Measurements from ENCODE around the gene PPP1R36. TPM values are rescaled to one million over a fixed set of nuclear protein-coding genes. Genes with fewer than 3 reads are reported as not detected.
"Not testable (repeated sequence)": the region's sequence is repeated elsewhere in the genome, so short reads cannot be mapped to it uniquely, and the experiment has no call there.

The PPP1R36 gene
- total RNA-seq, 1 donor from 2014 or later, result 2.4 TPM

- no peaks in the 10 kb centered on the region for H3K9me3 Mint-ChIP-seq (ENCODE audit: unreplicated experiment)
- H3K36me3 Mint-ChIP-seq (ENCODE audit: unreplicated experiment), result no peaks in the 10 kb centered on the region
- no peaks in the 10 kb centered on the region for H3K27me3 Mint-ChIP-seq (ENCODE audit: unreplicated experiment)
- DNase-seq, result no peak
- H3K4me1 Mint-ChIP-seq (ENCODE audit: low read depth, unreplicated experiment), result peaks cover 6% of the 10 kb centered on the region
- no peak overlapping the region for H3K27ac Mint-ChIP-seq (ENCODE audit: unreplicated experiment)
- no peak overlapping the region for H3K4me3 Mint-ChIP-seq (ENCODE audit: unreplicated experiment)
- no peak for TF ChIP-seq CTCF (IDR thresholded peaks at IDR 0.05; ENCODE audit: partially characterized antibody, unreplicated experiment)
Measured at GRCh38 chr14:64611358-64612020, 61.7 kb downstream of the PPP1R36 start.

GRCh38 chr14:64612021-64612380 lies 62.2 kb downstream of the PPP1R36 start:
- Mint-ChIP-seq H3K4me3 (ENCODE audit: unreplicated experiment) (no peak overlapping the region), H3K4me1 (ENCODE audit: low read depth, unreplicated experiment) (peaks cover 6% of the 10 kb centered on the region), H3K27me3 (ENCODE audit: unreplicated experiment) (no peaks in the 10 kb centered on the region), H3K27ac (ENCODE audit: unreplicated experiment) (no peak overlapping the region), H3K9me3 (ENCODE audit: unreplicated experiment) (no peaks in the 10 kb centered on the region), H3K36me3 (ENCODE audit: unreplicated experiment) (no peaks in the 10 kb centered on the region)
- no peak for DNase-seq
- TF ChIP-seq CTCF (IDR thresholded peaks at IDR 0.05; ENCODE audit: partially characterized antibody, unreplicated experiment), result no peak

- Mint-ChIP-seq H3K4me1 (ENCODE audit: low read depth, unreplicated experiment) (peaks cover 6% of the 10 kb centered on the region), H3K27ac (ENCODE audit: unreplicated experiment) (no peak overlapping the region), H3K9me3 (ENCODE audit: unreplicated experiment) (no peaks in the 10 kb centered on the region), H3K27me3 (ENCODE audit: unreplicated experiment) (no peaks in the 10 kb centered on the region), H3K4me3 (ENCODE audit: unreplicated experiment) (no peak overlapping the region), H3K36me3 (ENCODE audit: unreplicated experiment) (no peaks in the 10 kb centered on the region)
- no peak for TF ChIP-seq CTCF (IDR thresholded peaks at IDR 0.05; ENCODE audit: partially characterized antibody, unreplicated experiment)
- DNase-seq, result no peak
Measured at GRCh38 chr14:64612971-64613666, 63.4 kb downstream of the PPP1R36 start.

GRCh38 chr14:64614166-64614565 lies 64.4 kb downstream of the PPP1R36 start:
- DNase-seq, result no peak
- H3K27ac Mint-ChIP-seq (ENCODE audit: unreplicated experiment), result no peak overlapping the region
- H3K4me1 Mint-ChIP-seq (ENCODE audit: low read depth, unreplicated experiment), result peaks cover 9% of the 10 kb centered on the region
- TF ChIP-seq CTCF (IDR thresholded peaks at IDR 0.05; ENCODE audit: partially characterized antibody, unreplicated experiment), result no peak
- H3K36me3 Mint-ChIP-seq (ENCODE audit: unreplicated experiment), result no peaks in the 10 kb centered on the region
- H3K27me3 Mint-ChIP-seq (ENCODE audit: unreplicated experiment), result peaks cover 2% of the 10 kb centered on the region
- H3K9me3 Mint-ChIP-seq (ENCODE audit: unreplicated experiment), result no peaks in the 10 kb centered on the region
- H3K4me3 Mint-ChIP-seq (ENCODE audit: unreplicated experiment), result no peak overlapping the region

GRCh38 chr14:64614805-64615391 lies 65.1 kb downstream of the PPP1R36 start:
- Mint-ChIP-seq H3K9me3 (ENCODE audit: unreplicated experiment) (no peaks in the 10 kb centered on the region), H3K4me1 (ENCODE audit: low read depth, unreplicated experiment) (peaks cover 9% of the 10 kb centered on the region), H3K4me3 (ENCODE audit: unreplicated experiment) (no peak overlapping the region), H3K36me3 (ENCODE audit: unreplicated experiment) (no peaks in the 10 kb centered on the region), H3K27me3 (ENCODE audit: unreplicated experiment) (peaks cover 2% of the 10 kb centered on the region), H3K27ac (ENCODE audit: unreplicated experiment) (no peak overlapping the region)
- no peak for DNase-seq
- TF ChIP-seq CTCF (IDR thresholded peaks at IDR 0.05; ENCODE audit: partially characterized antibody, unreplicated experiment), result no peak

- not testable (repeated sequence) for H3K4me3 Mint-ChIP-seq (ENCODE audit: unreplicated experiment); H3K27me3 Mint-ChIP-seq (ENCODE audit: unreplicated experiment); H3K27ac Mint-ChIP-seq (ENCODE audit: unreplicated experiment); H3K4me1 Mint-ChIP-seq (ENCODE audit: low read depth, unreplicated experiment); DNase-seq; H3K9me3 Mint-ChIP-seq (ENCODE audit: unreplicated experiment); H3K36me3 Mint-ChIP-seq (ENCODE audit: unreplicated experiment)
Measured at GRCh38 chr14:64617872-64618408, 68.2 kb downstream of the PPP1R36 start.
